ENCODE data around the gene GARNL3. TPM values are rescaled to one million over a fixed set of nuclear protein-coding genes. Genes with fewer than 3 reads are reported as not detected.
A peak's percentile ranks its signal among the peaks of the same experiment; 100 is the strongest.

GARNL3 gene
- total RNA-seq, 3 donors from 2014 or later = 13.4 to 44.8 (median 26.2) TPM

GRCh38 chr9:127398275-127398647, 133.7 kb downstream of the GARNL3 start:
- Histone ChIP-seq H3K9me3 (no peaks in the 10 kb centered on the region), H3K4me3 (peak overlapping the region; percentile 80 to 86 (median 82)), H3K4me1 (peaks cover 7 to 8% of the 10 kb centered on the region in 2 donors), H3K27ac (no peak overlapping the region), H3K27me3 (no peaks in the 10 kb centered on the region), H3K36me3 (no peaks in the 10 kb centered on the region)
- TF ChIP-seq POLR2A (IDR thresholded peaks at IDR 0.05) (no peak), POLR2AphosphoS5 (IDR thresholded peaks at IDR 0.05) (no peak), CTCF (IDR thresholded peaks at IDR 0.05) (no peak)
- intact Hi-C loops (cut with DNase I; ENCODE audit: low total_unique reads) = loop anchor here (10.0 kb wide), 1 partner anchor 57 kb away; the partner anchor contains the start of genes LRSAM1 and RPL12
- no peak for DNase-seq (ENCODE audit: low spot score in 2 of 2)

GRCh38 chr9:127398715-127399400, 134.3 kb downstream of the GARNL3 start:
- H3K9me3 ChIP-seq = no peaks in the 10 kb centered on the region
- TF ChIP-seq POLR2A (IDR thresholded peaks at IDR 0.05) = no peak
- H3K4me3 ChIP-seq = no peak overlapping the region
- H3K27ac ChIP-seq = no peak overlapping the region
- peaks cover 7 to 8% of the 10 kb centered on the region in 2 donors for H3K4me1 ChIP-seq
- no peaks in the 10 kb centered on the region for H3K27me3 ChIP-seq
- intact Hi-C loops (cut with DNase I; ENCODE audit: low total_unique reads) = loop anchor here (10.0 kb wide), 1 partner anchor 56 kb away; the partner anchor contains the start of genes LRSAM1 and RPL12
- H3K36me3 ChIP-seq = no peaks in the 10 kb centered on the region
- DNase-seq (ENCODE audit: low spot score in 2 of 2) = no peak

GRCh38 chr9:127399736-127400269, 135.2 kb downstream of the GARNL3 start:
- intact Hi-C loops (cut with DNase I; ENCODE audit: low total_unique reads) = loop anchor here (10.0 kb wide), 1 partner anchor 55 kb away; the partner anchor contains the start of genes LRSAM1 and RPL12
- no peak overlapping the region for H3K27ac ChIP-seq

GRCh38 chr9:127402401-127403090, 138.0 kb downstream of the GARNL3 start:
- Histone ChIP-seq H3K9me3 (no peaks in the 10 kb centered on the region), H3K27me3 (no peaks in the 10 kb centered on the region), H3K4me1 (peaks cover 7 to 8% of the 10 kb centered on the region in 2 donors), H3K27ac (no peak overlapping the region), H3K4me3 (no peak overlapping the region), H3K36me3 (no peaks in the 10 kb centered on the region)
- TF ChIP-seq CTCF (IDR thresholded peaks at IDR 0.05) (no peak), POLR2AphosphoS5 (IDR thresholded peaks at IDR 0.05) (no peak), POLR2A (IDR thresholded peaks at IDR 0.05) (no peak)
- DNase-seq (ENCODE audit: low spot score in 2 of 2) = no peak
- intact Hi-C loops (cut with DNase I; ENCODE audit: low total_unique reads) = no loop called here

More at GRCh38 chr9:127399736-127400269, 135.2 kb downstream of the GARNL3 start:
- no peak for DNase-seq (ENCODE audit: low spot score in 2 of 2)
- Histone ChIP-seq H3K4me3 (no peak overlapping the region), H3K27me3 (no peaks in the 10 kb centered on the region), H3K36me3 (no peaks in the 10 kb centered on the region), H3K9me3 (no peaks in the 10 kb centered on the region), H3K4me1 (peaks cover 7 to 8% of the 10 kb centered on the region in 2 donors)
- TF ChIP-seq CTCF (IDR thresholded peaks at IDR 0.05) = no peak
- no peak for TF ChIP-seq POLR2A (IDR thresholded peaks at IDR 0.05)
- no peak for TF ChIP-seq POLR2AphosphoS5 (IDR thresholded peaks at IDR 0.05)

GRCh38 chr9:127403507-127404192, 139.1 kb downstream of the GARNL3 start:
- H3K36me3 ChIP-seq = no peaks in the 10 kb centered on the region
- H3K27ac ChIP-seq = no peak overlapping the region
- TF ChIP-seq POLR2AphosphoS5 (IDR thresholded peaks at IDR 0.05) (no peak), CTCF (IDR thresholded peaks at IDR 0.05) (no peak), POLR2A (IDR thresholded peaks at IDR 0.05) (no peak)
- intact Hi-C loops (cut with DNase I; ENCODE audit: low total_unique reads) = no loop called here
- no peak for DNase-seq (ENCODE audit: low spot score in 2 of 2)
- peaks cover 0 to 2% of the 10 kb centered on the region in 2 donors for H3K4me1 ChIP-seq
- no peaks in the 10 kb centered on the region for H3K27me3 ChIP-seq
- H3K9me3 ChIP-seq = no peaks in the 10 kb centered on the region
- no peak overlapping the region for H3K4me3 ChIP-seq

Data from breast epithelium (tissue), 4 donors.